HCT116 (cell line): Measurements from ENCODE around the gene SUMO3. TPM values are rescaled to one million over a fixed set of nuclear protein-coding genes. Genes with fewer than 3 reads are reported as not detected.

Experiments
- ATAC-seq: fragments of 200-7000 bp; cut with Tn5 transposase; 2 replicates; pipeline ENCODE4 v1.9.1; 2020; ENCODE audit warnings: mild to moderate bottlenecking, moderate library complexity
- BruUV-seq: library from RNA; stranded (reverse); fragments of 400-500 nt; replicated peaks from 2 replicates; lab custom pipeline; 2021; lab: Mats Ljungman, UMichigan
- CTCF ChIA-PET: fragments of 300-600 bp; sonication (Branson Sonifier 250); formaldehyde crosslinking; loops from one replicate; lab custom pipeline; 2021; ENCODE audit warnings: antibody characterized with exemption; lab: Charles Lee
- POLR2A ChIA-PET: fragments of 300-600, 350-600 bp; sonication (Branson Sonifier 250); formaldehyde crosslinking; loops from one replicate; lab custom pipeline; 2021; ENCODE audit warnings: antibody characterized with exemption; lab: Charles Lee
- RAD21 ChIA-PET, 2 experiments: fragments of 300-600 bp; sonication (Branson Sonifier 250); formaldehyde crosslinking; loops; one replicate each; lab custom pipeline; 2023; ENCODE audit warnings: low total read pairs in 2 of 2; ENCODE audit not compliant: uncharacterized antibody in 2 of 2, unreplicated experiment in 2 of 2, low non-redundant PET in 1 of 2; lab: Charles Lee
- DNase-seq: peaks from one replicate; pipeline ENCODE4 v3.0.0-alpha.2; 2010; ENCODE audit warnings: low read depth, low spot score
- H2AFZ ChIP-seq: fragments of 200-600 bp; shearing (Covaris generic), sonication (generic); 2 replicates; pipeline ENCODE4 v1.6.1; 2017; ENCODE audit warnings: low read depth, mixed run types, mixed read lengths, antibody characterized with exemption, low read length; ENCODE audit not compliant: poor library complexity, severe bottlenecking
- H3K27ac ChIP-seq: 2 replicates; pipeline ENCODE4 v1.5.1; 2012; ENCODE audit warnings: low read depth, low read length
- H3K27me3 ChIP-seq: fragments of 200-600 bp; sonication (generic); 2 replicates; pipeline ENCODE4 v1.6.1; 2016; ENCODE audit warnings: mixed run types, low read length, mixed read lengths; ENCODE audit not compliant: insufficient read depth
- H3K36me3 ChIP-seq, 2 experiments: fragments of 200-500 bp in 1 of 2; fragments of 200-600 bp in 1 of 2; sonication (Bioruptor generic) in 1 of 2; sonication (generic) in 1 of 2; 2 replicates each; pipeline versions ENCODE4 v1.5.1 to v1.6.1; 2014 to 2016; ENCODE audit warnings: low read length in 2 of 2, inconsistent platforms in 1 of 2, mixed read lengths in 1 of 2, mixed run types in 1 of 2; ENCODE audit not compliant: insufficient read depth in 2 of 2, control insufficient read depth in 1 of 2
- H3K4me1 ChIP-seq, 2 experiments: fragments of 200-600 bp in 1 of 2; sonication (generic) in 1 of 2; 2 replicates each; pipeline versions ENCODE4 v1.5.1 to v1.6.1; 2012 to 2017; ENCODE audit warnings: low read length in 2 of 2, inconsistent platforms in 1 of 2, mild to moderate bottlenecking in 1 of 2, mixed read lengths in 1 of 2, mixed run types in 1 of 2, moderate library complexity in 1 of 2; ENCODE audit not compliant: insufficient read depth in 2 of 2, control insufficient read depth in 1 of 2
- H3K4me2 ChIP-seq: fragments of 200-600 bp; sonication (generic); 2 replicates; pipeline ENCODE4 v1.6.1; 2017; ENCODE audit warnings: mixed run types, low read length, mixed read lengths
- H3K4me3 ChIP-seq, 2 experiments: fragments of 200-600 bp in 1 of 2; sonication (generic) in 1 of 2; replicated peaks in 1 of 2; 2 replicates each; pipeline ENCODE4 v1.5.1; 2011 to 2016; ENCODE audit warnings: low read length in 2 of 2, control low read depth in 1 of 2, low read depth in 1 of 2, mild to moderate bottlenecking in 1 of 2, mixed read lengths in 1 of 2, mixed run types in 1 of 2
- H3K79me2 ChIP-seq: fragments of 200-600 bp; sonication (generic); 2 replicates; pipeline ENCODE4 v1.6.1; 2017; ENCODE audit warnings: mild to moderate bottlenecking, mixed run types, low read length, moderate library complexity, mixed read lengths; ENCODE audit not compliant: insufficient read depth
- H3K9ac ChIP-seq: fragments of 200-600 bp; sonication (generic); 2 replicates; pipeline ENCODE4 v1.6.1; 2016; ENCODE audit warnings: low read length, mixed read lengths
- H3K9me2 ChIP-seq: fragments of 200-600 bp; sonication (generic), shearing (Covaris generic); 2 replicates; pipeline ENCODE4 v1.6.1; 2017; ENCODE audit warnings: mixed run types, mild to moderate bottlenecking, moderate library complexity; ENCODE audit not compliant: insufficient read depth
- H3K9me3 ChIP-seq, 2 experiments: fragments of 200-500 bp in 1 of 2; fragments of 200-600 bp in 1 of 2; sonication (Bioruptor generic) in 1 of 2; sonication (generic) in 1 of 2; 2 replicates each; pipeline ENCODE4 v1.6.1; 2014 to 2017; ENCODE audit warnings: low read length in 2 of 2, mixed read lengths in 2 of 2, inconsistent platforms in 1 of 2, low read depth in 1 of 2, mild to moderate bottlenecking in 1 of 2, mixed run types in 1 of 2, moderate library complexity in 1 of 2; ENCODE audit not compliant: control insufficient read depth in 1 of 2, insufficient read depth in 1 of 2
- H4K20me1 ChIP-seq: fragments of 200-600 bp; sonication (generic), shearing (Covaris generic); 2 replicates; pipeline ENCODE4 v1.6.1; 2017; ENCODE audit warnings: mixed run types, mild to moderate bottlenecking, moderate library complexity; ENCODE audit not compliant: insufficient read depth
- EZH2phosphoT487 ChIP-seq: fragments of 200-600 bp; IDR thresholded peaks from 2 replicates; pipeline ENCODE4 v1.6.1; 2018; ENCODE audit warnings: antibody characterized with exemption, borderline replicate concordance
- JUND ChIP-seq: IDR thresholded peaks from 2 replicates; pipeline ENCODE4 v1.6.1; 2012
- MAX ChIP-seq: IDR thresholded peaks from 2 replicates; pipeline ENCODE4 v1.6.1; 2012
- POLR2A ChIP-seq: IDR thresholded peaks from 2 replicates; pipeline ENCODE4 v1.7.0; 2011; ENCODE audit warnings: borderline replicate concordance; ENCODE audit not compliant: insufficient read depth, insufficient read length; ENCODE audit errors: extremely low read depth
- POLR2AphosphoS5 ChIP-seq: IDR thresholded peaks from 2 replicates; pipeline ENCODE4 v1.6.1; 2011; ENCODE audit warnings: mild to moderate bottlenecking, low read depth, low read length, moderate library complexity
- RAD21 ChIP-seq: IDR thresholded peaks from 2 replicates; pipeline ENCODE4 v1.6.1; 2012; ENCODE audit warnings: low read depth, mild to moderate bottlenecking
- REST ChIP-seq: IDR thresholded peaks from 2 replicates; pipeline ENCODE4 v1.6.1; 2012; ENCODE audit warnings: low read depth
- SP1 ChIP-seq: IDR thresholded peaks from 2 replicates; pipeline ENCODE4 v1.6.1; 2012; ENCODE audit warnings: low read depth
- ZFX ChIP-seq: fragments of 450-650 bp; IDR thresholded peaks from 2 replicates; pipeline ENCODE4 v1.6.1; 2017
- ZNF274 ChIP-seq: fragments of 200-500 bp; sonication (Bioruptor generic); IDR thresholded peaks from 2 replicates; pipeline ENCODE4 v1.6.1; 2014; ENCODE audit warnings: mild to moderate bottlenecking, low read depth, low read length, inconsistent platforms
- intact Hi-C: fragments of 100-400 bp; cut with micrococcal nuclease; formaldehyde crosslinking; loops from 2 replicates; pipeline ENCODE4 v1.10.0; 2022
- total RNA-seq: library from RNA; stranded (reverse); gene quantifications from one replicate; pipeline ENCODE4 v1.2.1, GENCODE V29; 2021; ENCODE audit not compliant: unreplicated experiment
- TF ChIP-seq, protein P1 (sequence below): IDR thresholded peaks from 2 replicates; pipeline ENCODE4 v1.6.1; 2012

SUMO3 gene
- total RNA-seq, 1 experiment from 2014 or later = 31.5 TPM

- TF ChIP-seq POLR2A = no peak
Measured at GRCh38 chr21:44820851-44821250, 3.0 kb upstream of the SUMO3 start (continued).

DNA sequence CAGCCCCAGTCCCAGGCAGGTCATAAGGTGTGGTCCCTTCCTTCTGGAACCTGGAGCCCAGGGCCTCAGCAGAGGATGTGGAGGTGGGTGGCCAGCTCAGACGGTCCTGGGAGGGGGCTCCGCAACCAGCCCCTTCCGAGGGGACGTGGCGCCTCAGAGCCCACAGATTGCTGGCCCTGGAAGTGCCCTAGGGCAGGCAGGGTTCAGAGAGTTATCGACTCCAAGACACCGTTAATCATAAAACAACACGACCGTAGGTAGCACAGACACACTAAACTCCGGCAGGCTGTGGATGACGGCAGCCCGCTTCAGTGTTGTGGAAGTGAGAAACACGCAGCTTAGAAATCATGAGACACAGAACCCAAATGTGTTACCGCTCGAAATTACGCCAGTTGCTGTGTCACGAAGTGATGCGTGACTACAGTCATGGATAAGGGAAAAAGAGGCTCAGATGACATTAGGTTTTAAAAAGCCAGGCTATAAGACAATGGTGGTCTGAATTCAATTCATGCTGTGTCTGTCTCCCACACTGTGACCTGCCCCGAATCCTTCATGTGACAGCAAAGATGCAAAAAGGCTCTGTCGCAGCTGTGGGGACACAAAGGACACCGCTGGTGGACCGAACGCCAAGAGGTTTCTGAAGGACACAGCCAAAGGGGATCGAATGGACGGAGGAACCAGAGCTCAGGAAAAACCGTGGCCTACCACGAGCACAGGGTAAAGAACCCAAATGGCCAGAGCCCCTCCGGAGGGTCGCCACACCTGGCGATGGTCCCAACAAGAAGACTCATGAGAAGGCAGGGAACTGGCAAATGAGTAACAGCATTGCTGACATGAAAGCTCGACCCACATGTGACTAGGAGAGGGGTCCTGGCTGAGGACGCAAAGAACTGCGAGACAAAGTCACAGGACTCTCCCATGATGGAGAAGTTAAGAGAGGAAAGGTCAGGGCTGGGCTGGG lies 1.7 kb upstream of the SUMO3 start:
- no TSS peak for BruUV-seq
- no peaks in the 10 kb centered on the region for H3K27me3 ChIP-seq
- POLR2A ChIA-PET = no interaction called here
- no peak overlapping the region for H3K4me2 ChIP-seq
- CTCF ChIA-PET = no interaction called here
- DNase-seq (no peak), ATAC-seq (no peak)
- H3K79me2 ChIP-seq = 0 out of 2 replicates have a peak, but pooled peaks cover 7% of the 10 kb centered on the region
- peaks cover 2 to 6% of the 10 kb centered on the region in 2 experiments; a peak in 2 of 4 replicates for H3K4me1 ChIP-seq
- RAD21 ChIA-PET = no interaction called here
- H3K9me2 ChIP-seq = no peaks in the 10 kb centered on the region
- no peaks in the 10 kb centered on the region for H4K20me1 ChIP-seq
- no peak overlapping the region for H3K27ac ChIP-seq
- H3K9me3 ChIP-seq = peaks cover 12 to 20% of the 10 kb centered on the region in 2 experiments; a peak in 3 of 4 replicates
- TF ChIP-seq ZNF274 (no peak), SP1 (no peak), RAD21 (no peak), REST (no peak), MAX (no peak), EZH2phosphoT487 (no peak), POLR2AphosphoS5 (no peak), JUND (no peak), ZFX (no peak)
- TF ChIP-seq, protein P1, sequence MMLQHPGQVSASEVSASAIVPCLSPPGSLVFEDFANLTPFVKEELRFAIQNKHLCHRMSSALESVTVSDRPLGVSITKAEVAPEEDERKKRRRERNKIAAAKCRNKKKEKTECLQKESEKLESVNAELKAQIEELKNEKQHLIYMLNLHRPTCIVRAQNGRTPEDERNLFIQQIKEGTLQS = no peak
- intact Hi-C loops = no loop called here
- no peaks in the 10 kb centered on the region for H3K36me3 ChIP-seq
- no peak overlapping the region for H2AFZ ChIP-seq
- no peak overlapping the region for H3K4me3 ChIP-seq
- no peak overlapping the region for H3K9ac ChIP-seq
